Measurements from ENCODE around the gene C1orf198.

GRCh38 chr1:230791986-230792564, 76.2 kb downstream of the C1orf198 start:
- TF ChIP-seq CTCF (conservative IDR thresholded peaks at IDR 0.05) (no peak), EZH2 (IDR thresholded peaks at IDR 0.05; ENCODE audit: low read depth) (no peak)
